IPS-15b (cell line): ENCODE results near the gene ZNF691.
"Not testable (repeated sequence)": the region's sequence is repeated elsewhere in the genome, so short reads cannot be mapped to it uniquely, and the experiment has no call there.

ENCODE experiments used
- H3K27me3 ChIP-seq: one replicate; pipeline ENCODE4 v1.6.1; 2013; ENCODE audit warnings: low read length; ENCODE audit not compliant: control insufficient read depth, insufficient read depth
- H3K36me3 ChIP-seq: one replicate; pipeline ENCODE4 v1.6.1; 2013; ENCODE audit warnings: low read length; ENCODE audit not compliant: control insufficient read depth, insufficient read depth
- H3K4me1 ChIP-seq: one replicate; pipeline ENCODE4 v1.6.1; 2013; ENCODE audit warnings: mild to moderate bottlenecking, low read length; ENCODE audit not compliant: control insufficient read depth, insufficient read depth
- H3K4me3 ChIP-seq: one replicate; pipeline ENCODE4 v1.5.1; 2013; ENCODE audit warnings: low read depth, low read length
- H3K9ac ChIP-seq: one replicate; pipeline ENCODE4 v1.6.1; 2013; ENCODE audit warnings: low read depth, mild to moderate bottlenecking, low read length
- H3K9me3 ChIP-seq: one replicate; pipeline ENCODE4 v1.6.1; 2013; ENCODE audit warnings: mild to moderate bottlenecking, low read length; ENCODE audit not compliant: control insufficient read depth, insufficient read depth

Gene ZNF691

DNA sequence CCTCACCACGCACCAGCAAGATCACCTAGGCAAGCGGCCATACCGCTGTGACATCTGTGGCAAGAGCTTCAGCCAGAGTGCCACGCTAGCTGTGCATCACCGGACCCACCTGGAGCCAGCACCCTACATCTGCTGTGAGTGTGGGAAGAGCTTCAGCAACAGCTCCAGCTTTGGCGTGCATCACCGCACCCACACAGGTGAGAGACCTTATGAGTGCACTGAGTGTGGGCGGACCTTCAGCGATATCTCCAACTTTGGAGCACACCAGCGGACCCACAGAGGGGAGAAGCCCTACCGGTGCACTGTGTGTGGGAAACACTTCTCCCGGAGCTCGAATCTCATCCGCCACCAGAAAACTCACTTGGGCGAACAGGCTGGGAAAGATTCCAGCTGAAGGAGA is 5.0 kb downstream of the ZNF691 start:
- H3K4me1 ChIP-seq, result peaks cover 7% of the 10 kb centered on the region
- H3K9me3 ChIP-seq, result no peaks in the 10 kb centered on the region
- H3K9ac ChIP-seq, result no peak overlapping the region
- H3K36me3 ChIP-seq, result peaks cover 15% of the 10 kb centered on the region
- H3K27me3 ChIP-seq, result no peaks in the 10 kb centered on the region
- H3K4me3 ChIP-seq, result no peak overlapping the region

- no peak overlapping the region for H3K9ac ChIP-seq
- peaks cover 15% of the 10 kb centered on the region for H3K36me3 ChIP-seq
Observed at GRCh38 chr1:42851960-42852607, 5.7 kb downstream of the ZNF691 start.

DNA sequence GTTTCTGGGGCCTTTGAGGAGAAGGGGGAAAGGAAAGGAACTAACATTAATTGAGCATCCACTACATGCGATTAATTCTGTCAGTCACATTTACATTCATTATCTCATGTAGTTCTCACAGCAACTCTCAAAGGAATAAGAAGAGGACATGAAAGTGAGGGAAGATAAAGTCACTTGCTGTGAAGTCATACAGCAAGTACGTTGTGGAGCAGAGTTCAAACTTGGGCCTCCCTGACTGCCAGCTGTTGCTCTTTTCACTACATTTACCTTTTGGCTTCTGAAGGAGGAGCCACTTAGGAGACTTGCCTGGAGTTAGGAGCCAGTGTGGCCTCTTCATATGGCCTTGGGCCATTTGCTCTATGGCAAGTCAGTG is 6.2 kb downstream of the ZNF691 start:
- Histone ChIP-seq H3K4me3 (no peak overlapping the region), H3K4me1 (peaks cover 4% of the 10 kb centered on the region), H3K9me3 (no peaks in the 10 kb centered on the region), H3K36me3 (peaks cover 15% of the 10 kb centered on the region), H3K9ac (no peak overlapping the region), H3K27me3 (no peaks in the 10 kb centered on the region)

More at GRCh38 chr1:42851960-42852607, 5.7 kb downstream of the ZNF691 start:
- Histone ChIP-seq H3K4me1 (peaks cover 7% of the 10 kb centered on the region), H3K27me3 (no peaks in the 10 kb centered on the region), H3K4me3 (no peak overlapping the region), H3K9me3 (no peaks in the 10 kb centered on the region)

GRCh38 chr1:42853116-42853884 is 6.9 kb downstream of the ZNF691 start:
- Histone ChIP-seq H3K4me1 (no peaks in the 10 kb centered on the region), H3K27me3 (no peaks in the 10 kb centered on the region), H3K9me3 (no peaks in the 10 kb centered on the region), H3K9ac (no peak overlapping the region), H3K36me3 (peaks cover 15% of the 10 kb centered on the region), H3K4me3 (no peak overlapping the region)

GRCh38 chr1:42856554-42856953 is 10.1 kb downstream of the ZNF691 start:
- not testable (repeated sequence) for H3K9me3 ChIP-seq, H3K9ac ChIP-seq, H3K4me1 ChIP-seq, H3K36me3 ChIP-seq, H3K27me3 ChIP-seq, H3K4me3 ChIP-seq

DNA sequence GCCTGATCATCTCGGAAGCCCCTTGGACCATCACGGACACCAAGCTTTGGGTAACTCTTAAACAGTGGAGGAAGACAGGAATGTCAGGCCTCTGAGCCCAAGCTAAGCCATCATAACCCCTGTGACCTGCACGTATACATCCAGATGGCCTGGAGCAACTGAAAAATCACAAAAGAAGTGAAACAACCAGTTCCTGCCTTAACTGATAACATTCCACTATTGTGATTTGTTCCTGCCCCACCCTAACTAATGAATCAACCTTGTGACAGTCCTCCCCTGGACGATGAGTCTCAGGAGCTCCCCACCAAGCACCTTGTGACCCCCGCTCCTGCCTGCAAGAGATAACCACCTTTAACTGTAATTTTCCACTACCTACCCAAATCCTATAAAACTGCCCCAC is 13.0 kb downstream of the ZNF691 start:
- not testable (repeated sequence) for H3K9ac ChIP-seq, H3K4me1 ChIP-seq, H3K4me3 ChIP-seq, H3K36me3 ChIP-seq, H3K9me3 ChIP-seq, H3K27me3 ChIP-seq

DNA sequence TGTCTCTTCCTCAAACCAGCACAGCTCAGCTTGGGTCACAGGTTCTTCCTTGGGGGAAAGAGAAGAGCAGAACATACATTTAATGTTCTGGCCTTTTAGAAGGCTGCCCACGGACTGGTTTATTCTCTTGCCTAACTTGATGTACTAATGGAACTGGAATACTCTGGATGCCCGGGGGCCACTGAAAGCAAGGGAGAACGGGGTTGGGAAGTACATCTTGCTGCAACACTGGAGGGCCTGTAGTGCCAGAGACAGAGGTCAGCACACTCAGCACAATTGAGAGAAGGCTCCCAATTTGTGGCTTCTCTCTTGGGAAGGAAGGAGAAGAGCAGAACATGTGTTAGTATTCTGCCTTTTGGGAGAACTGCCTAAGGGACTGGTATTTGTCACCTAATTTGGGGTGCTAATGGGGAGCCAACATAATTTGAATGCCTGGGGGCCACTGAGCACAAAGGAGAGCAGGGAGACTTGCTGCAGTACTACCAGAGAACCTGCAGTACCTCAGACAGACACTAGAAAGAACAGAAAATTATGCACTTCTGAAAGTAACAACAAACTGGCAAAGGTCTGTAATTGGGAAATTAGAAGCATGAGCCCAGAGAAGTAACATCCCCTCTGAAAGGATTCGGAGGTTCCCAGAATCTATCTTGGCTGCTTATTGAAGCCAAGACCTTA is 14.1 kb downstream of the ZNF691 start:
- Histone ChIP-seq H3K9me3 (no peaks in the 10 kb centered on the region), H3K9ac (no peak overlapping the region), H3K4me1 (no peaks in the 10 kb centered on the region), H3K27me3 (no peaks in the 10 kb centered on the region), H3K4me3 (no peak overlapping the region), H3K36me3 (no peaks in the 10 kb centered on the region)

DNA sequence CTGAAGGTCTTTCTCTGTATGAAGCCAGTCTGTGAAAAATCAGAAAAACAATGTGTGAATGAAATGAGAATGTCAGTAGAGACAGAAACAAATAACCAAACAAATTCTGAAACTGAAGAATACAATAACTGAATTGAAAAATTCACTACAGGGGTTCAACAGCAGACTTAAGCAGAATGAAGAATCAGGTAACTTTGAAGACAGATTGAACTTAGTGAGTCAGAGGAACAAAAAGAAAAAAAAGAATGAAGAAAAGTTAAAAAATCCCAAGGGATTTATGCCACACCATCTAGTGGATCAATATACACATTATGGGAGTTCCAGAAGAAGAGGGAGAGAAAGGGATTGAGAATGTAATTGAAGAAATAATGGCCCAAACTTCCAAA is 14.6 kb downstream of the ZNF691 start:
- Histone ChIP-seq H3K27me3 (no peaks in the 10 kb centered on the region), H3K9ac (no peak overlapping the region), H3K4me1 (no peaks in the 10 kb centered on the region), H3K4me3 (no peak overlapping the region), H3K9me3 (no peaks in the 10 kb centered on the region), H3K36me3 (no peaks in the 10 kb centered on the region)

- H3K9me3 ChIP-seq, result no peaks in the 10 kb centered on the region
- H3K4me1 ChIP-seq, result no peaks in the 10 kb centered on the region
- H3K27me3 ChIP-seq, result no peaks in the 10 kb centered on the region
- H3K4me3 ChIP-seq, result no peak overlapping the region
- no peaks in the 10 kb centered on the region for H3K36me3 ChIP-seq
- H3K9ac ChIP-seq, result no peak overlapping the region
Observed at GRCh38 chr1:42866549-42866948, 20.1 kb downstream of the ZNF691 start.

DNA sequence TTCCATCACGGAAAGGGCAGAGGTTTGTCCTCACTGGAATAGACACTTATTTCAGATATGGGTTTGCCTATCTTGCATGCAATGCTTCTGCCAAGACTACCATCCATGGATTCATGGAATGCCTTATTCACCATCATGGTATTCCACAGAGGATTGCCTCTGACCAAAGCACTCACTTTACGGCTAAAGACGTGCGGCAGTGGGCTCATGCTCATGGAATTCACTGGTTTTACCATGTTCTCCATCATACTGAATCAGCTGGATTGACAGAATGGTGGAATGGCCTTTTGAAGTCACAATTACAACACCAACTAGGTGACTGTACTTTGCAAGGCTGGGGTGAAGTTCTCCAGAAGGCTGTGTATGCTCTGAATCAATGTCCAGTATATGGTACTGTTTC is 22.1 kb downstream of the ZNF691 start:
- H3K27me3 ChIP-seq, H3K9ac ChIP-seq, H3K4me3 ChIP-seq, H3K9me3 ChIP-seq, H3K36me3 ChIP-seq, H3K4me1 ChIP-seq: not testable (repeated sequence)

DNA sequence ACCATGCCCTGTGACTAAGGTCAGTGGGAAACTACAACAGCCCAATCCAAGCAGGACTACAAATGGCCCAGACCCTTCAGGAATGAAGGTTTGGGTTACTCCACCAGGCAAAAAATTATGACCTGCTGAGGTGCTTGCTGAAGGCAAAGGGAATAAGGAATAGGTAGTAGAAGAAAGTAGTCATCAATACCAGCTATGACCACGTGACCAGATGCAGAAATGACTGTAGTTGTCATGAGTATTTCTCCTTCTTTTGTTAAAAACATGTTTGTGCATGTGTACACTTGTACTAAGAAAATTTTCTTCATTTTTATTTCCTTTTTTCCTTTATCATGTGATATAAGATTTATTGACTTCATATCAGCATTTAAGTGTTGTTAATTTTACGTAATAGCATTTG is 22.8 kb downstream of the ZNF691 start:
- not testable (repeated sequence) for H3K9me3 ChIP-seq, H3K27me3 ChIP-seq, H3K36me3 ChIP-seq, H3K9ac ChIP-seq, H3K4me3 ChIP-seq, H3K4me1 ChIP-seq

DNA sequence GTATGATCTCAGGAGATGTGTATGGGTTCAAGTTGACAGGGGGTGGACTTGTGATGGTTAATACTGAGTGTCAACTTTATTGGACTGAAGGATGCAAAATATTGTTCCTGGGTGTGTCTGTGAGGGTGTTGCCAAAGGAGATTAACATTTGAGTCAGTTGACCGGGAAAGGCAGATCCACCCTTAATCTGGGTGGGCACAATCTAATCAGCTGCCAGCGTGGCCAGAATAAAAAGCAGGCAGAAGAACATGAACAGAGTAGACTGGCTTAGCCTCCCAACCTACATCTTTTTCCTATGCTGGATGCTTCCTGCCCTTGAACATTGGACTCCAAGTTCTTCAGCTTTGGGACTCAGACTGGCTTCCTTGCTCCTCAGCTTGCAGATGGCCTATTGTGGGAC is 23.3 kb downstream of the ZNF691 start:
- H3K27me3 ChIP-seq, H3K9ac ChIP-seq, H3K4me3 ChIP-seq, H3K9me3 ChIP-seq, H3K36me3 ChIP-seq, H3K4me1 ChIP-seq: not testable (repeated sequence)
